Measurements from ENCODE around the gene TTLL5. TPM values are rescaled to one million over a fixed set of nuclear protein-coding genes. Genes with fewer than 3 reads are reported as not detected.

TTLL5 gene
- total RNA-seq, 1 experiment from 2014 or later: 34.7 TPM

- DNase-seq (peak; percentile 24), ATAC-seq (peak; percentile 43)
- Histone ChIP-seq H3F3A (ENCODE audit: low read length, unreplicated experiment) (no peaks in the 10 kb centered on the region), H3K4me1 (ENCODE audit: insufficient read depth, low read length) (no peaks in the 10 kb centered on the region), H3K4me3 (ENCODE audit: low read length) (no peak overlapping the region), H3K27me3 (ENCODE audit: low read length) (no peaks in the 10 kb centered on the region), H3K79me2 (ENCODE audit: low read length) (no peaks in the 10 kb centered on the region), H2AFZ (ENCODE audit: low read length) (no peak overlapping the region), H3K36me3 (ENCODE audit: low read depth, low read length) (no peaks in the 10 kb centered on the region; the same call in 1 of the 2 replicates), H3K4me2 (ENCODE audit: low read length) (no peak overlapping the region), H4K20me1 (ENCODE audit: low read length) (no peaks in the 10 kb centered on the region), H3K27ac (ENCODE audit: low read length) (no peak overlapping the region), H3K9ac (ENCODE audit: low read length) (no peak overlapping the region), H3K9me3 (ENCODE audit: low read length) (no peaks in the 10 kb centered on the region), H3K9me2 (replicated peaks; ENCODE audit: low read length) (no peaks in the 10 kb centered on the region)
- intact Hi-C loops (cut with micrococcal nuclease): loop anchor here (1.0 to 5.0 kb wide), 5 partner anchors 28 to 217 kb away; partner anchors contain the start of gene FLVCR2
- no TSS peak for BruUV-seq (replicated peaks)
- TF ChIP-seq EZH2phosphoT487 (IDR thresholded peaks at IDR 0.05; ENCODE audit: borderline replicate concordance, low read length) (no peak), CTCF (conservative IDR thresholded peaks at IDR 0.05; ENCODE audit: low read depth, low read length) (peak; percentile 45)
- POLR2A ChIA-PET (ENCODE audit: unreplicated experiment): no interaction called here
- CTCF ChIA-PET: interaction anchor here (0.6 to 2.8 kb wide), 8 partner anchors 28 to 410 kb away, joined by 5 to 52 read pairs (median 22); partner anchors contain the start of gene TGFB3
Measured at GRCh38 chr14:75793806-75794205, 132.8 kb downstream of the TTLL5 start.

- ChIA-PET CTCF (interaction anchor here (0.6 to 2.8 kb wide), 11 partner anchors 27 to 191 kb away, joined by 4 to 52 read pairs (median 9); partner anchors contain the start of genes IFT43 and TGFB3), POLR2A (ENCODE audit: unreplicated experiment) (interaction anchor here (0.5 kb wide), 1 partner anchor 1913 kb away, joined by 3 read pairs; no protein-coding TSS in a partner anchor)
- Histone ChIP-seq H3K27me3 (ENCODE audit: low read length) (no peaks in the 10 kb centered on the region), H3K9me3 (ENCODE audit: low read length) (no peaks in the 10 kb centered on the region), H3F3A (ENCODE audit: low read length, unreplicated experiment) (no peaks in the 10 kb centered on the region), H4K20me1 (ENCODE audit: low read length) (no peaks in the 10 kb centered on the region), H2AFZ (ENCODE audit: low read length) (no peak overlapping the region), H3K36me3 (ENCODE audit: low read depth, low read length) (peaks cover 5% of the 10 kb centered on the region), H3K79me2 (ENCODE audit: low read length) (no peaks in the 10 kb centered on the region), H3K4me3 (ENCODE audit: low read length) (no peak overlapping the region), H3K27ac (ENCODE audit: low read length) (no peak overlapping the region), H3K4me2 (ENCODE audit: low read length) (no peak overlapping the region), H3K9ac (ENCODE audit: low read length) (no peak overlapping the region), H3K9me2 (replicated peaks; ENCODE audit: low read length) (no peaks in the 10 kb centered on the region), H3K4me1 (ENCODE audit: insufficient read depth, low read length) (no peaks in the 10 kb centered on the region)
- no TSS peak for BruUV-seq (replicated peaks)
- peak; percentile 95 for ATAC-seq
- DNase-seq: peak; percentile 57
- TF ChIP-seq CTCF (conservative IDR thresholded peaks at IDR 0.05; ENCODE audit: low read depth, low read length): peak; percentile 70
- no peak for TF ChIP-seq EZH2 (IDR thresholded peaks at IDR 0.05; ENCODE audit: low read length, unreplicated experiment)
- intact Hi-C loops (cut with micrococcal nuclease): loop anchor here (1.0 to 5.0 kb wide), 5 partner anchors 28 to 217 kb away; partner anchors contain the start of gene FLVCR2
Measured at GRCh38 chr14:75794615-75795038, 133.6 kb downstream of the TTLL5 start.

GRCh38 chr14:75800792-75801191 lies 139.7 kb downstream of the TTLL5 start:
- Histone ChIP-seq H4K20me1 (ENCODE audit: low read length) (no peaks in the 10 kb centered on the region), H3K9me3 (ENCODE audit: low read length) (no peaks in the 10 kb centered on the region), H3K27me3 (ENCODE audit: low read length) (no peaks in the 10 kb centered on the region), H3K36me3 (ENCODE audit: low read depth, low read length) (peaks cover 5% of the 10 kb centered on the region; the same call in 1 of the 2 replicates), H3K4me3 (ENCODE audit: low read length) (no peak overlapping the region), H3K9me2 (replicated peaks; ENCODE audit: low read length) (no peaks in the 10 kb centered on the region), H3K9ac (ENCODE audit: low read length) (no peak overlapping the region), H3K79me2 (ENCODE audit: low read length) (no peaks in the 10 kb centered on the region), H3K4me1 (ENCODE audit: insufficient read depth, low read length) (no peaks in the 10 kb centered on the region), H3K4me2 (ENCODE audit: low read length) (no peak overlapping the region), H3F3A (ENCODE audit: low read length, unreplicated experiment) (no peaks in the 10 kb centered on the region), H3K27ac (ENCODE audit: low read length) (no peak overlapping the region), H2AFZ (ENCODE audit: low read length) (no peak overlapping the region)
- ATAC-seq (no peak), DNase-seq (peak; percentile 34)
- ChIA-PET POLR2A (ENCODE audit: unreplicated experiment) (interaction anchor here (0.6 kb wide), 1 partner anchor 39 kb away, joined by 3 read pairs; no protein-coding TSS in a partner anchor), CTCF (interaction anchor here (0.6 to 1.2 kb wide), 2 partner anchors 21 to 162 kb away, joined by 3 to 5 read pairs; no protein-coding TSS in a partner anchor)
- BruUV-seq (replicated peaks): no TSS peak
- TF ChIP-seq CTCF (conservative IDR thresholded peaks at IDR 0.05; ENCODE audit: low read depth, low read length): peak; percentile 64
- no peak for TF ChIP-seq EZH2phosphoT487 (IDR thresholded peaks at IDR 0.05; ENCODE audit: borderline replicate concordance, low read length)
- intact Hi-C loops (cut with micrococcal nuclease): no loop called here

Measured in PC-3 (cell line).